Heart left ventricle (tissue), 13 donors: Measurements from ENCODE around the gene SLC23A2.
"Not testable (repeated sequence)": the region's sequence is repeated elsewhere in the genome, so short reads cannot be mapped to it uniquely, and the experiment has no call there.

Experiments used
- POLR2A ChIP-seq, 2 donors: fragments of 450-650 bp; IDR thresholded peaks; one replicate each; pipeline ENCODE4 v1.6.1; 2017; ENCODE audit warnings: antibody characterized with exemption in 2 of 2, mild to moderate bottlenecking in 2 of 2, moderate library complexity in 2 of 2
- TF ChIP-seq, protein P1 (sequence below), 12 donors: fragments of 200-600 bp; sonication (generic) in 4 of 12; IDR thresholded peaks; one replicate each; pipeline versions ENCODE4 v1.5.0 to v1.8.0; 2018 to 2022; ENCODE audit warnings: antibody characterized with exemption in 12 of 12, mild to moderate bottlenecking in 5 of 12
- donor health status: ischemic (EF 13 %, LVEDD 7.1; RV severe dilation, severe dysfunction).
- donor health status: DM: no; HTN: yes; CAD: no.
- donor health status: DM: no; HTN: no; CAD: no.
- donor health status: ischemic (EF 25% LVEDD 6.9; RV normal size, moderate dysfunction).
- donor health status: ischemic (EF 25% LVEDD 5.7; RV mildly dilated, moderate dysfunction).
- donor health status: ischemic (EF 35%, LVEDD 5.7; RV mildly dilated, moderate dysfunction).
- donor health status: nonischemic (EF 11% LVEDD 7.7; RV severe dilation, severe dysfunction).
- donor health status: DM: yes; HTN: yes; CAD: no.
- donor health status: PGD.
- donor health status: ischemic (EF 29% LVEDD 5.4; RV normal size, mild dysfunction).
- donor health status: nonischemic (EF 23%, LVEDD 6.1; RV moderate dilation, normal function).

DNA sequence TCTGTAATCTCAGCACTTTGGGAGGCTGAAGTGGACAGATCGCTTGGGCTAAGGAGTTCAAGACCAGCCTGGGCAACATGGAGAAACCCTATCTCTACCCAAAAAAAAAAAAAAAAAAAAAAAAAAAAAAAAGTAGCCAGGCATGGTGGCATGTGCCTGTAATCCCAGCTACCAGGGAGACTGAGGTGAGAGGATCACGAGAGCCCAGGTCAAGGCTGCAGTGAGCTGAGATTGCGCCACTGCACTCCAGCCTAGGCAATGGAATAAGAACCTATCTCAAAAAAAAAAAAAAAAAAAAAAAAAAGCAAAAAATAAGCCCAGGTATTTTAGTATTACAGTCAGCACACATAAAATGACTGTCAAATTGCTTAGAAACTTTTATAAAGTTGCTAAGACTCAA, 152.5 kb downstream of the SLC23A2 start:
- TF ChIP-seq, protein P1, sequence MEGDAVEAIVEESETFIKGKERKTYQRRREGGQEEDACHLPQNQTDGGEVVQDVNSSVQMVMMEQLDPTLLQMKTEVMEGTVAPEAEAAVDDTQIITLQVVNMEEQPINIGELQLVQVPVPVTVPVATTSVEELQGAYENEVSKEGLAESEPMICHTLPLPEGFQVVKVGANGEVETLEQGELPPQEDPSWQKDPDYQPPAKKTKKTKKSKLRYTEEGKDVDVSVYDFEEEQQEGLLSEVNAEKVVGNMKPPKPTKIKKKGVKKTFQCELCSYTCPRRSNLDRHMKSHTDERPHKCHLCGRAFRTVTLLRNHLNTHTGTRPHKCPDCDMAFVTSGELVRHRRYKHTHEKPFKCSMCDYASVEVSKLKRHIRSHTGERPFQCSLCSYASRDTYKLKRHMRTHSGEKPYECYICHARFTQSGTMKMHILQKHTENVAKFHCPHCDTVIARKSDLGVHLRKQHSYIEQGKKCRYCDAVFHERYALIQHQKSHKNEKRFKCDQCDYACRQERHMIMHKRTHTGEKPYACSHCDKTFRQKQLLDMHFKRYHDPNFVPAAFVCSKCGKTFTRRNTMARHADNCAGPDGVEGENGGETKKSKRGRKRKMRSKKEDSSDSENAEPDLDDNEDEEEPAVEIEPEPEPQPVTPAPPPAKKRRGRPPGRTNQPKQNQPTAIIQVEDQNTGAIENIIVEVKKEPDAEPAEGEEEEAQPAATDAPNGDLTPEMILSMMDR (IDR thresholded peaks at IDR 0.05) = not testable (repeated sequence)
- TF ChIP-seq POLR2A (IDR thresholded peaks at IDR 0.05) = not testable (repeated sequence)
